Loucy (cell line): ENCODE results near the gene ABHD12B.

Experiments used
- H2AFZ ChIP-seq: fragments of 200-600 bp; sonication (generic); 2 replicates; pipeline ENCODE4 v1.6.0; 2016; ENCODE audit warnings: antibody characterized with exemption, mild to moderate bottlenecking, low read length, moderate library complexity
- H3F3A ChIP-seq: fragments of 200-600 bp; 2 replicates; pipeline ENCODE4 v1.6.0; 2016; ENCODE audit warnings: antibody characterized with exemption, low read depth, mild to moderate bottlenecking
- H3K27me3 ChIP-seq: fragments of 200-600 bp; sonication (generic); 2 replicates; pipeline ENCODE4 v1.6.1; 2014; ENCODE audit warnings: low read length, mild to moderate bottlenecking; ENCODE audit not compliant: insufficient read depth, poor library complexity, severe bottlenecking
- H3K36me3 ChIP-seq: fragments of 200-600 bp; sonication (generic); 2 replicates; pipeline ENCODE4 v1.6.1; 2016; ENCODE audit warnings: low read length; ENCODE audit not compliant: insufficient read depth
- H3K4me1 ChIP-seq: fragments of 200-600 bp; sonication (generic); 2 replicates; pipeline ENCODE4 v1.5.1; 2014; ENCODE audit warnings: low read length, mild to moderate bottlenecking; ENCODE audit not compliant: insufficient read depth, poor library complexity, severe bottlenecking
- H3K4me2 ChIP-seq: fragments of 200-600 bp; sonication (generic); 2 replicates; pipeline ENCODE4 v1.6.0; 2014; ENCODE audit warnings: antibody characterized with exemption, low read length, low read depth, mild to moderate bottlenecking; ENCODE audit not compliant: poor library complexity, severe bottlenecking
- H3K4me3 ChIP-seq: fragments of 200-600 bp; sonication (generic); 2 replicates; pipeline ENCODE4 v1.5.1; 2014; ENCODE audit warnings: low read length, mild to moderate bottlenecking, mixed read lengths; ENCODE audit not compliant: poor library complexity, severe bottlenecking
- H3K79me2 ChIP-seq: fragments of 200-600 bp; sonication (generic); 2 replicates; pipeline ENCODE4 v1.6.1; 2014; ENCODE audit warnings: low read length; ENCODE audit not compliant: insufficient read depth
- H3K9ac ChIP-seq: fragments of 200-600 bp; sonication (generic); 2 replicates; pipeline ENCODE4 v1.6.0; 2014; ENCODE audit warnings: mild to moderate bottlenecking, low read depth, low read length, moderate library complexity; ENCODE audit not compliant: poor library complexity, severe bottlenecking
- H3K9me2 ChIP-seq: fragments of 200-600 bp; sonication (generic); replicated peaks from 2 replicates; pipeline ENCODE4 v1.6.1; 2016; ENCODE audit warnings: low read depth, low read length, mixed read lengths
- H3K9me3 ChIP-seq: fragments of 200-600 bp; sonication (generic); 2 replicates; pipeline ENCODE4 v1.6.1; 2014; ENCODE audit warnings: mild to moderate bottlenecking, antibody characterized with exemption, low read length, low read depth; ENCODE audit not compliant: insufficient read depth
- H4K20me1 ChIP-seq: fragments of 200-600 bp; sonication (generic); 2 replicates; pipeline ENCODE4 v1.6.0; 2014; ENCODE audit warnings: antibody characterized with exemption, low read length, mild to moderate bottlenecking; ENCODE audit not compliant: insufficient read depth, poor library complexity, severe bottlenecking
- EZH2phosphoT487 ChIP-seq: fragments of 200-600 bp; IDR thresholded peaks from 2 replicates; pipeline ENCODE4 v1.6.1; 2018; ENCODE audit warnings: antibody characterized with exemption, mild to moderate bottlenecking, moderate library complexity, borderline replicate concordance
- TF ChIP-seq, protein P1 (sequence below): fragments of 200-600 bp; sonication (generic); conservative IDR thresholded peaks from 2 replicates; pipeline ENCODE4 v1.5.1; 2014; ENCODE audit warnings: mild to moderate bottlenecking, antibody characterized with exemption, low read length

The ABHD12B gene

DNA sequence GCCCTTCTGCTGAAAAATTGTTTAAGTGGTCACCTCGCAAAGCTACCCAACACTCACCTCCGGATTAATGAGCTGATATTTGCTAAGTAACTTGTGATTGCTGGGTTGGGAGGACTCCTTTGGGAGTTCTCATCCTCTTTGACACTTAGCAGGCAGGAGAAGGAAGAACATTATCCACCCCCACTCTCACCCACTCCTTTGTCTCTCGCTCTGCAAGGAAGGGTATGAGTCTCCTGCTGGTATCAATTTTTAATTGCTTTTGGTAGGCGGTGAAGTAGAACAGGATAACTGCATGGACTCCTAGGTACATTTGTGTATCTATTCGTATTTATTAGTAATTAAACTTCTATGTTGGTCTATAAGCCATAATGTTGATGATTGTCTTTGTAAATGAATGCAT, 6.9 kb upstream of the ABHD12B start:
- Histone ChIP-seq H3K36me3 (no peaks in the 10 kb centered on the region), H3K27me3 (no peaks in the 10 kb centered on the region), H3K4me3 (no peak overlapping the region), H3K9me2 (no peaks in the 10 kb centered on the region), H3K4me2 (no peak overlapping the region), H3K79me2 (no peaks in the 10 kb centered on the region), H2AFZ (no peak overlapping the region), H4K20me1 (no peaks in the 10 kb centered on the region), H3K9ac (no peak overlapping the region), H3K4me1 (peaks cover 48% of the 10 kb centered on the region), H3F3A (no peaks in the 10 kb centered on the region), H3K9me3 (no peaks in the 10 kb centered on the region)
- TF ChIP-seq, protein P1, sequence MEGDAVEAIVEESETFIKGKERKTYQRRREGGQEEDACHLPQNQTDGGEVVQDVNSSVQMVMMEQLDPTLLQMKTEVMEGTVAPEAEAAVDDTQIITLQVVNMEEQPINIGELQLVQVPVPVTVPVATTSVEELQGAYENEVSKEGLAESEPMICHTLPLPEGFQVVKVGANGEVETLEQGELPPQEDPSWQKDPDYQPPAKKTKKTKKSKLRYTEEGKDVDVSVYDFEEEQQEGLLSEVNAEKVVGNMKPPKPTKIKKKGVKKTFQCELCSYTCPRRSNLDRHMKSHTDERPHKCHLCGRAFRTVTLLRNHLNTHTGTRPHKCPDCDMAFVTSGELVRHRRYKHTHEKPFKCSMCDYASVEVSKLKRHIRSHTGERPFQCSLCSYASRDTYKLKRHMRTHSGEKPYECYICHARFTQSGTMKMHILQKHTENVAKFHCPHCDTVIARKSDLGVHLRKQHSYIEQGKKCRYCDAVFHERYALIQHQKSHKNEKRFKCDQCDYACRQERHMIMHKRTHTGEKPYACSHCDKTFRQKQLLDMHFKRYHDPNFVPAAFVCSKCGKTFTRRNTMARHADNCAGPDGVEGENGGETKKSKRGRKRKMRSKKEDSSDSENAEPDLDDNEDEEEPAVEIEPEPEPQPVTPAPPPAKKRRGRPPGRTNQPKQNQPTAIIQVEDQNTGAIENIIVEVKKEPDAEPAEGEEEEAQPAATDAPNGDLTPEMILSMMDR = no peak
- no peak for TF ChIP-seq EZH2phosphoT487

DNA sequence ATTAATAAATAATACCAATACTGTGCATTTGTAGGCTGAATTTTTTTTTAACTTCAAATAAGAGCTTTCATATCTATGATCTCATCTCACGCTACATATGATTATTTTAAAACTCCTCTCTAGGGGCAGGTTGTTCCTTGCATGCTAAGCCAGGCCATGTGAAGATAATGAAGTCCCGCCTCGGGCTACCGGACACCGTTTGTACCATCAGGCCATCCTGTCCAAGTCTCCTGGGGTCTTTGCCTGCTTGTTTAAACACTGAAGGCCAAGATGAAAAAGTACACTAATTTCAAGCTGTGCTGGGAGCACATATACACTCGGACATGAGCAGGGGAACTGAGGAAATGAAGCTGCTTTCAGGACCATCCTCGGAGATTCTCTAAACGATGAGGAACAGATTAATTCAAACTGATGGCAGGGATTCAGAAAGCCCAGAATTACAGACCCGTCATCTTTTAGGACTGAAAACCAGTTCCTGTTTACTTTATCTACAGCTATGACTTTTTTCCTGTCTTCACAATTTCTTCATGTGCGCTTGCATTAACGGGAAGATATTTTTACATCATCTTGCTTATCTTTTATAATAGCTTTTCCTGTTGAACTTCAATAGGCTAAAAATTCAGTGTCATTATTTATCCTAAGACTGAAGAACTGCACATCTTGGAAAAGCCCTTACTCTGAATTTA, 6.3 kb upstream of the ABHD12B start:
- Histone ChIP-seq H3K27me3 (no peaks in the 10 kb centered on the region), H3K4me1 (peaks cover 43% of the 10 kb centered on the region), H3K9ac (no peak overlapping the region), H3K4me2 (peak overlapping the region; percentile 13), H3K9me3 (no peaks in the 10 kb centered on the region), H3K9me2 (no peaks in the 10 kb centered on the region), H4K20me1 (no peaks in the 10 kb centered on the region), H3K36me3 (no peaks in the 10 kb centered on the region), H3F3A (no peaks in the 10 kb centered on the region), H3K4me3 (no peak overlapping the region), H3K79me2 (no peaks in the 10 kb centered on the region), H2AFZ (no peak overlapping the region)
- TF ChIP-seq, protein P1 = no peak

DNA sequence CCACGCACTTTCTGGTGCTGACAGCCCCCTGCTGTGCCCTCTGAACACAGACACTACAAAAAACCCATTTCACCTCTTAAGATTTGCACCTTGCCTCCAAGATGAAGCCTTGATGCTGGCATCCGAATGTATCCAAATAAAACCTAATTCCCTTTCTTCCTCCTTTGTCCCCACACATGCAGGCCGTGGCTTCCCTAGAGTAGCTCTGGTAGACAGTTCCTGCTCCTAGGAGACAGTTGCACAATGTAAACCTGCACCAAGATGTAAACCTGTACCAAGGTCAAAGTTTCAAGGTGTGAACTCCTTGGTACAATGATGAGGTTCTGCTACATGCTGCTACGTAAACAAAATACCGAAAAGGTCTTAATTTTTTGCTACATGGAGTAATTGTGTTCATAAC, 625 bp upstream of the ABHD12B start:
- H4K20me1 ChIP-seq = no peaks in the 10 kb centered on the region
- no peak overlapping the region for H3K4me3 ChIP-seq
- no peak overlapping the region for H3K9ac ChIP-seq

More for the DNA sequence above, 625 bp upstream of the ABHD12B start:
- H3K36me3 ChIP-seq = no peaks in the 10 kb centered on the region
- no peak overlapping the region for H3K4me2 ChIP-seq
- H3K9me3 ChIP-seq = no peaks in the 10 kb centered on the region
- TF ChIP-seq EZH2phosphoT487 = no peak
- TF ChIP-seq, protein P1 = no peak
- no peaks in the 10 kb centered on the region for H3K27me3 ChIP-seq
- no peak overlapping the region for H2AFZ ChIP-seq
- no peaks in the 10 kb centered on the region for H3K79me2 ChIP-seq
- peaks cover 38% of the 10 kb centered on the region for H3K4me1 ChIP-seq
- H3K9me2 ChIP-seq = no peaks in the 10 kb centered on the region
- H3F3A ChIP-seq = peaks cover 15% of the 10 kb centered on the region
